GM12872 (cell line): ENCODE data around the gene ZBTB9.

Experiments used
- TF ChIP-seq, protein P1 (sequence below): IDR thresholded peaks from 3 replicates; pipeline ENCODE4 v1.5.1; 2011; ENCODE audit warnings: low read depth, mild to moderate bottlenecking, low read length, moderate library complexity; ENCODE audit not compliant: insufficient read depth

ZBTB9 gene

DNA sequence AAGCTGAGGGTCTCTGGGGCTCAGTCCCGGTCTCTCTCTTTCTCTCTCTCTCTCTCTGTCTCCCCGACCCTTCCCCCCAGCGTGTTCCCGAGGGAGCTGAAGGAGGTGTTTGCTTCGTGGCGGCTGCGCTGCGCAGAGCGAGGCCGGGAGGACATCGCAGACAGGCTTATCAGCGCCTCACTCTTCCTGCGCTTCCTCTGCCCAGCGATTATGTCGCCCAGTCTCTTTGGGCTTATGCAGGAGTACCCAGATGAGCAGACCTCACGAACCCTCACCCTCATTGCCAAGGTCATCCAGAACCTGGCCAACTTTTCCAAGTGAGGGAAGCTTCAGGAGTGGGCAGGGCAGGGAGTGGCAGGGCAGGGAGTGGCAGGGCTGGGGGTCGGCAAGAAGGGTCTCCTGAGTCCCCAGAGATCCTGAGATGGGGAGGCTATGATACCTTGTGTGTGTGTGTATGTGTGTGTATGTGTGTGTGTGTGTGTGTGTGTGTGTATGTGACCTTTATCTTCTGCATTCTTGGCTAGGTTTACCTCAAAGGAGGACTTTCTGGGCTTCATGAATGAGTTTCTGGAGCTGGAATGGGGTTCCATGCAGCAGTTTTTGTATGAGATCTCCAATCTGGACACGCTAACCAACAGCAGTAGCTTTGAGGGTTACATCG lies 13.6 kb upstream of the ZBTB9 start:
- TF ChIP-seq, protein P1, sequence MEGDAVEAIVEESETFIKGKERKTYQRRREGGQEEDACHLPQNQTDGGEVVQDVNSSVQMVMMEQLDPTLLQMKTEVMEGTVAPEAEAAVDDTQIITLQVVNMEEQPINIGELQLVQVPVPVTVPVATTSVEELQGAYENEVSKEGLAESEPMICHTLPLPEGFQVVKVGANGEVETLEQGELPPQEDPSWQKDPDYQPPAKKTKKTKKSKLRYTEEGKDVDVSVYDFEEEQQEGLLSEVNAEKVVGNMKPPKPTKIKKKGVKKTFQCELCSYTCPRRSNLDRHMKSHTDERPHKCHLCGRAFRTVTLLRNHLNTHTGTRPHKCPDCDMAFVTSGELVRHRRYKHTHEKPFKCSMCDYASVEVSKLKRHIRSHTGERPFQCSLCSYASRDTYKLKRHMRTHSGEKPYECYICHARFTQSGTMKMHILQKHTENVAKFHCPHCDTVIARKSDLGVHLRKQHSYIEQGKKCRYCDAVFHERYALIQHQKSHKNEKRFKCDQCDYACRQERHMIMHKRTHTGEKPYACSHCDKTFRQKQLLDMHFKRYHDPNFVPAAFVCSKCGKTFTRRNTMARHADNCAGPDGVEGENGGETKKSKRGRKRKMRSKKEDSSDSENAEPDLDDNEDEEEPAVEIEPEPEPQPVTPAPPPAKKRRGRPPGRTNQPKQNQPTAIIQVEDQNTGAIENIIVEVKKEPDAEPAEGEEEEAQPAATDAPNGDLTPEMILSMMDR = no peak

DNA sequence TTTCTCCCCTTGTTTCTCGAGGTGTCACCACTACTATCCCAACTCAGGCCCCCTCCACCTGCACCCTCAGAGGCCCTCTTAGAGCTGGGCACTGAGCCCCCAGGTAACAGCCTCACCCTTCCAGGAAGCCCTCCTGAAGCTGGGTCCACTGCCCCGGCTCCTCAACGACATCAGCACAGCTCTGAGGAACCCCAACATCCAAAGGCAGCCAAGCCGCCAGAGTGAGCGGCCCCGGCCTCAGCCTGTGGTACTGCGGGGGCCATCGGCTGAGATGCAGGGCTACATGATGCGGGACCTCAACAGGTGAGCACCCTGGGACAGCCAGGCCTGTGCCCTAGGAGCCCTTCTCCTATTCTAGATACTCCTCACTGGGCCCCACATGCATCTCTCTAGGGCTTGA lies 12.9 kb upstream of the ZBTB9 start:
- TF ChIP-seq, protein P1 = no peak

DNA sequence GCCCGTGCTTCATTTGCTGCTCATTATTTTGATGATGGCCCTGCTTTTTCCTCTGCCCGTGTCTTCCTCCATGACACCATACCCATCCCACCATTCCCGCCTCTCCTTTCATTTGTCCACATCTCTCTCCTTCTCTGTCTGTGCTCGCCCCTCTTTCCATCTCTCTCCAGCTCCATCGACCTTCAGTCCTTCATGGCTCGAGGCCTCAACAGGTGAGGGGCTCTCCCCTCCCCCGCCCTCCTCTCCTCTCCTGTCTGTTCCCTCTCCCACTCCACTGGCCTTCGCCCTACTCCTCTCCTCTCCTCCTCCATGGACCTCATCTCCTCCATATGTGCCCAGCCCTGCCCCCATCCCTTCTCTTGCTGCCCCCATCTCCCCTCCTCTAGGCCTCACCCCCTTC lies 12.1 kb upstream of the ZBTB9 start:
- TF ChIP-seq, protein P1 = no peak

DNA sequence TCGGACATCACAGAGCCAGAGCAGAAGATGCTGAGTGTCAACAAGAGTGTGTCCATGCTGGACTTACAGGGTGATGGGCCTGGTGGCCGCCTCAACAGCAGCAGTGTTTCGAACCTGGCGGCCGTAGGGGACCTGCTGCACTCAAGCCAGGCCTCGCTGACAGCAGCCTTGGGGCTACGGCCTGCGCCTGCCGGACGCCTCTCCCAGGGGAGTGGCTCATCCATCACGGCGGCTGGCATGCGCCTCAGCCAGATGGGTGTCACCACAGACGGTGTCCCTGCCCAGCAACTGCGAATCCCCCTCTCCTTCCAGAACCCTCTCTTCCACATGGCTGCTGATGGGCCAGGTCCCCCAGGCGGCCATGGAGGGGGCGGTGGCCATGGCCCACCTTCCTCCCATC lies 11.4 kb upstream of the ZBTB9 start:
- TF ChIP-seq, protein P1 = no peak

DNA sequence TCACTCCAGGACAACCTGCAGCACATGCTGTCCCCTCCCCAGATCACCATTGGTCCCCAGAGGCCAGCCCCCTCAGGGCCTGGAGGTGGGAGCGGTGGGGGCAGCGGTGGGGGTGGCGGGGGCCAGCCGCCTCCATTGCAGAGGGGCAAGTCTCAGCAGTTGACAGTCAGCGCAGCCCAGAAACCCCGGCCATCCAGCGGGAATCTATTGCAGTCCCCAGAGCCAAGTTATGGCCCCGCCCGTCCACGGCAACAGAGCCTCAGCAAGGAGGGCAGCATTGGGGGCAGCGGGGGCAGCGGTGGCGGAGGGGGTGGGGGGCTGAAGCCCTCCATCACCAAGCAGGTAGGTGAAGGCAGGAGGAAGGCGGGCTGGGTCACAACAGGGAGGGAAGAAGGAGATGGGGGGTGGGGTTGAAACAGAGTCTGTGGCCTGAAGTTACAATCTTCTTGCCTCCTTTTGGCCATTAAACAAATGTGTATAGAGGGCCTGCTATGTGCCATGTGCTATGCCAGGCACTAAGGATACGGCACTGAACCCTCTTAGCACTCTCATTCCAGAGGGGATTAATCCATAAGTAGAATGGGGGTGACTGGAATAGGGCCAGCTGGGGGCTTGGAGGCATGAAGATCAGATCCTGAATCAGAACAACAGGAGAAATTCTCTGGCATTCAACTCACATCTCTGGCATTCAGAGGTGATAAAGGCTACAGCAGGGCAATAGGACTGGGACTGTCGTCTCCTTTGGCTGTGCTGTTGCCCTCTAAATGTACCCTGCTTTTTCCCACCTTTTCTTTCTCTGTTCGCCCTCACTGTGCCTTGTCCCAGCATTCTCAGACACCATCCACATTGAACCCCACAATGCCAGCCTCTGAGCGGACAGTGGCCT lies 10.5 kb upstream of the ZBTB9 start:
- TF ChIP-seq, protein P1 = no peak

DNA sequence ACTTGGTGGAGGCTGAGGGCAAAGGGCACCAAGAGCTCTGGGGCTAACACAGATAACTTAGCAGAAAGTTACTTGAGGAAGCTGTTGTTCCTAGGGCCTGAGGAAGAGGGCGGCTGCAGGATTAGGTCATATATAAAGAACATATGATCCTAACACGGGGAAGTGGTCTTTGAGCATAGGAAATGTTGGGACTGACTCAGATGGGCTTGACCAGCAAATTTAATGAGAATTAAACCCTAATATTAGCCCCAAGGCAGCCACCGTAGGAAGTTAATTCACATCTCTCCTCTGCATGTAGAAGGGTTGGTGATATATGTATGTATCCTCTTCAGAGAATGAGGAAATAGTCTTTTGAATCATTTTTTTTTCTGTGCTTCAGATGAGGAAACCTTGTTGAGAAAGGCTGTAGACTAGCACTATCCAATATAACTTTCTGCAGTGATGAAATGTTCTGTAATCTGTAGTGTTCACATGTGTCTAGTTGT lies 9.2 kb upstream of the ZBTB9 start:
- TF ChIP-seq, protein P1 = no peak

DNA sequence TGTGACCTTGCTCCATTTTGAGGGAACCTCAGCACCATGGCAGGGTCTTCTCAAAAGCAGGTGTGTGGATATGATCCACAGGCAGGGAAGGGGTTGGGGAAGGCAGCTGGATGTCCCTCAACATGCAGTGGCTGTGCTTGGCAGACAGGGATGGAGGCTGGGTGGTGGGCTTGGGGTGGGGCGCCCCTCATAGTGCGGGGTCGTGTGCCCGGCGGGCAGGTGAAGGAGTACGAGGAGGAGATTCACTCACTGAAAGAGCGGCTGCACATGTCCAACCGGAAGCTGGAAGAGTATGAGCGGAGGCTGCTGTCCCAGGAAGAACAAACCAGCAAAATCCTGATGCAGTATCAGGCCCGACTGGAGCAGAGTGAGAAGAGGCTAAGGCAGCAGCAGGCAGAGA lies 8.0 kb upstream of the ZBTB9 start:
- TF ChIP-seq, protein P1 = no peak
